ENCODE measurements around the gene PCP2. TPM values are rescaled to one million over a fixed set of nuclear protein-coding genes. Genes with fewer than 3 reads are reported as not detected.

The PCP2 gene
- total and polyA plus RNA-seq, 2 experiments from 2014 or later: not detected

DNA sequence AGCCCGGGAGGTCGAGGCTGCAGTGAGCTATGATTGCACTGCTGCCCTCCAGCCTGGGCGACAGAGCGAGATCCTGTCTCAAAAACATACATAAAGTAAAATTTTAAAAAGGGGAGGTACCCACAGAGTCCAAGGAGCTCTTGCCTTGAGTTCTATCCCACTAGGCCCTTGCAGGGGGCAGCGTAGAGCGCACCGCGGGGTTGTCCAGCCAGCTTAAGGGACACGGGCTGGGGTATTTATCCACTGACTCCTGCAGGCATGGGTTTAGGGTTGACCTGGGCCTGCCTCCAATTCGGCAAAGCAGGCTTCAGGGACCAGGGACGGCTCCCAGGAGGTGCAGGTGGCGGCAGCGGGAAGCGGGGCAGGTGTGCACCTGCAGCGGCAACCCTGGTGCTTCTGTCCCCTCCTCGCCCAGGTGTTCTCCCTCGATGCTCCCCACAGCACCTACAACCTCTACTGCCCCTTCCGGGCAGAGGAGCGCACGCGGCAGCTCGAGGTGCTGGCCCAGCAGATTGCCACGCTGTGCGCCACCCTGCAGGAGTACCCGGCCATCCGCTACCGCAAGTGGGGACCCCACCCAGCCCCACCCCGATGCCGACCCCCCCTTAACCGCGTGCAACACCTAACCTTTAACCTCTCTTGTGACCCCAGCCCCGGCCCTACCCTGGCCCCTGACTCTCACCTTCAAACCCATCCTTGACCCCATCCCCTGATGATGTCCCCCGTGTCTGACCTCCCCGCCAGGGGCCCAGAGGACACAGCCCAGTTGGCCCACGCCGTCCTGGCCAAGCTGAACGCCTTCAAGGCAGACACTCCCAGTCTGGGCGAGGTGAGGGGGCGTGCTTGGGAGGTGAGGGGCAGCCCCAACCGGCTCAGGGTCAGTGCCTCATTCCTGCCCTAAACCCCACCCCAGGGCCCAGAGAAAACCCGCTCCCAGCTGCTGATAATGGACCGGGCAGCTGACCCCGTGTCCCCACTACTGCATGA is 8.1 kb upstream of the PCP2 start:
- Histone ChIP-seq H3K27me3 (replicated peaks; ENCODE audit: insufficient read depth) (0 out of 2 replicates have a peak, but pooled peaks cover 7% of the 10 kb centered on the region), H3K9me2 (ENCODE audit: insufficient read depth) (no peaks in the 10 kb centered on the region), H3K9me3 (ENCODE audit: low read depth) (no peaks in the 10 kb centered on the region), H3F3A (ENCODE audit: insufficient read depth) (no peaks in the 10 kb centered on the region), H3K4me2 (ENCODE audit: unreplicated experiment) (no peak overlapping the region), H3K4me3 (no peak overlapping the region), H3K27ac (no peak overlapping the region), H3K79me2 (ENCODE audit: insufficient read depth) (no peaks in the 10 kb centered on the region), H3K4me1 (ENCODE audit: insufficient read depth) (no peaks in the 10 kb centered on the region), H2AFZ (no peak overlapping the region), H4K20me1 (ENCODE audit: insufficient read depth) (no peaks in the 10 kb centered on the region), H3K9ac (no peak overlapping the region), H3K36me3 (ENCODE audit: low read depth) (no peaks in the 10 kb centered on the region)
- TF ChIP-seq EZH2phosphoT487 (IDR thresholded peaks at IDR 0.05; ENCODE audit: insufficient read depth, low read depth) (no peak), EZH2 (IDR thresholded peaks at IDR 0.05; ENCODE audit: insufficient read depth, poor library complexity, severe bottlenecking) (no peak)
- WGBS, 2 experiments (ENCODE audit: low coverage in 1 of 2, low lambda C conversion rate in 2 of 2, missing lambda C conversion rate in 2 of 2): 82 to 83% methylated on average over 34 to 42 of the region's 43 CpGs
- no peak for DNase-seq
- in situ Hi-C loops (cut with MboI): no loop called here

- H3K9ac ChIP-seq: no peak overlapping the region
- 0 out of 2 replicates have a peak, but pooled peaks cover 7% of the 10 kb centered on the region for H3K27me3 ChIP-seq (replicated peaks; ENCODE audit: insufficient read depth)
- no peaks in the 10 kb centered on the region for H3K79me2 ChIP-seq (ENCODE audit: insufficient read depth)
- DNase-seq: no peak
- no peaks in the 10 kb centered on the region for H3K9me3 ChIP-seq (ENCODE audit: low read depth)
- TF ChIP-seq EZH2 (IDR thresholded peaks at IDR 0.05; ENCODE audit: insufficient read depth, poor library complexity, severe bottlenecking): no peak
- no peak for TF ChIP-seq EZH2phosphoT487 (IDR thresholded peaks at IDR 0.05; ENCODE audit: insufficient read depth, low read depth)
- H4K20me1 ChIP-seq (ENCODE audit: insufficient read depth): no peaks in the 10 kb centered on the region
- no peak overlapping the region for H3K4me3 ChIP-seq
- H3F3A ChIP-seq (ENCODE audit: insufficient read depth): no peaks in the 10 kb centered on the region
- WGBS, 2 experiments (ENCODE audit: low coverage in 1 of 2, low lambda C conversion rate in 2 of 2, missing lambda C conversion rate in 2 of 2): 90 to 93% methylated on average over 11 of the region's 11 CpGs
- no peaks in the 10 kb centered on the region for H3K36me3 ChIP-seq (ENCODE audit: low read depth)
- in situ Hi-C loops (cut with MboI): no loop called here
- H3K27ac ChIP-seq: no peak overlapping the region
- H3K4me2 ChIP-seq (ENCODE audit: unreplicated experiment): no peak overlapping the region
- no peak overlapping the region for H2AFZ ChIP-seq
- no peaks in the 10 kb centered on the region for H3K4me1 ChIP-seq (ENCODE audit: insufficient read depth)
- no peaks in the 10 kb centered on the region for H3K9me2 ChIP-seq (ENCODE audit: insufficient read depth)
Observed at GRCh38 chr19:7640803-7641202, 7.3 kb upstream of the PCP2 start.

- H3K4me1 ChIP-seq (ENCODE audit: insufficient read depth): no peaks in the 10 kb centered on the region
- H3K79me2 ChIP-seq (ENCODE audit: insufficient read depth): no peaks in the 10 kb centered on the region
- H2AFZ ChIP-seq: no peak overlapping the region
- 76 to 79% methylated on average over 13 of the region's 13 CpGs for WGBS, 2 experiments (ENCODE audit: low coverage in 1 of 2, low lambda C conversion rate in 2 of 2, missing lambda C conversion rate in 2 of 2)
- H3K27me3 ChIP-seq (replicated peaks; ENCODE audit: insufficient read depth): 0 out of 2 replicates have a peak, but pooled peaks cover 7% of the 10 kb centered on the region
- H4K20me1 ChIP-seq (ENCODE audit: insufficient read depth): no peaks in the 10 kb centered on the region
- no peaks in the 10 kb centered on the region for H3F3A ChIP-seq (ENCODE audit: insufficient read depth)
- in situ Hi-C loops (cut with MboI): no loop called here
- H3K4me3 ChIP-seq: no peak overlapping the region
- TF ChIP-seq EZH2phosphoT487 (IDR thresholded peaks at IDR 0.05; ENCODE audit: insufficient read depth, low read depth) (no peak), EZH2 (IDR thresholded peaks at IDR 0.05; ENCODE audit: insufficient read depth, poor library complexity, severe bottlenecking) (no peak)
- H3K9ac ChIP-seq: no peak overlapping the region
- no peaks in the 10 kb centered on the region for H3K36me3 ChIP-seq (ENCODE audit: low read depth)
- DNase-seq: no peak
- H3K9me3 ChIP-seq (ENCODE audit: low read depth): no peaks in the 10 kb centered on the region
- no peak overlapping the region for H3K4me2 ChIP-seq (ENCODE audit: unreplicated experiment)
- H3K9me2 ChIP-seq (ENCODE audit: insufficient read depth): no peaks in the 10 kb centered on the region
- no peak overlapping the region for H3K27ac ChIP-seq
Observed at GRCh38 chr19:7639863-7640348, 6.4 kb upstream of the PCP2 start.

GRCh38 chr19:7638802-7639465 is 5.4 kb upstream of the PCP2 start:
- H2AFZ ChIP-seq: no peak overlapping the region
- no peaks in the 10 kb centered on the region for H3K4me1 ChIP-seq (ENCODE audit: insufficient read depth)
- H3K27ac ChIP-seq: no peak overlapping the region
- H3K4me3 ChIP-seq: no peak overlapping the region
- 0 out of 2 replicates have a peak, but pooled peaks cover 7% of the 10 kb centered on the region for H3K27me3 ChIP-seq (replicated peaks; ENCODE audit: insufficient read depth)
- 45 to 58% methylated on average over 11 to 12 of the region's 12 CpGs for WGBS, 2 experiments (ENCODE audit: low coverage in 1 of 2, low lambda C conversion rate in 2 of 2, missing lambda C conversion rate in 2 of 2)
- H3K4me2 ChIP-seq (ENCODE audit: unreplicated experiment): no peak overlapping the region
- in situ Hi-C loops (cut with MboI): no loop called here
- no peaks in the 10 kb centered on the region for H4K20me1 ChIP-seq (ENCODE audit: insufficient read depth)
- no peaks in the 10 kb centered on the region for H3K79me2 ChIP-seq (ENCODE audit: insufficient read depth)
- H3F3A ChIP-seq (ENCODE audit: insufficient read depth): no peaks in the 10 kb centered on the region
- TF ChIP-seq EZH2phosphoT487 (IDR thresholded peaks at IDR 0.05; ENCODE audit: insufficient read depth, low read depth): no peak
- no peak for TF ChIP-seq EZH2 (IDR thresholded peaks at IDR 0.05; ENCODE audit: insufficient read depth, poor library complexity, severe bottlenecking)
- no peaks in the 10 kb centered on the region for H3K36me3 ChIP-seq (ENCODE audit: low read depth)
- H3K9me2 ChIP-seq (ENCODE audit: insufficient read depth): no peaks in the 10 kb centered on the region
- no peak overlapping the region for H3K9ac ChIP-seq
- no peaks in the 10 kb centered on the region for H3K9me3 ChIP-seq (ENCODE audit: low read depth)
- no peak for DNase-seq

Measured in GM23248 (cell line).